Osteocyte (in vitro differentiated cells): ENCODE data around the gene TMEM119. TPM values are rescaled to one million over a fixed set of nuclear protein-coding genes. Genes with fewer than 3 reads are reported as not detected.
"Not testable (repeated sequence)": the region's sequence is repeated elsewhere in the genome, so short reads cannot be mapped to it uniquely, and the experiment has no call there.

Source experiments
- DNase-seq: peaks from one replicate; pipeline ENCODE4 v3.0.0; 2021; ENCODE audit warnings: mixed read lengths; ENCODE audit not compliant: unreplicated experiment; ENCODE audit errors: extremely low spot score
- H3K27ac Mint-ChIP-seq: one replicate; pipeline ENCODE4 v1.8.0; 2021; ENCODE audit warnings: mild to moderate bottlenecking, mixed read lengths; ENCODE audit not compliant: unreplicated experiment
- H3K27me3 Mint-ChIP-seq: one replicate; pipeline ENCODE4 v1.8.0; 2021; ENCODE audit warnings: mixed read lengths; ENCODE audit not compliant: unreplicated experiment
- H3K36me3 Mint-ChIP-seq: one replicate; pipeline ENCODE4 v1.8.0; 2021; ENCODE audit warnings: mixed read lengths; ENCODE audit not compliant: unreplicated experiment
- H3K4me1 Mint-ChIP-seq: one replicate; pipeline ENCODE4 v1.8.0; 2021; ENCODE audit warnings: mixed read lengths; ENCODE audit not compliant: unreplicated experiment
- H3K4me3 Mint-ChIP-seq: one replicate; pipeline ENCODE4 v1.8.0; 2021; ENCODE audit warnings: mild to moderate bottlenecking, moderate library complexity, mixed read lengths; ENCODE audit not compliant: unreplicated experiment
- H3K9me3 Mint-ChIP-seq: one replicate; pipeline ENCODE4 v1.8.0; 2021; ENCODE audit warnings: mixed read lengths; ENCODE audit not compliant: unreplicated experiment
- CTCF ChIP-seq: fragments of 200-600 bp; sonication (generic); IDR thresholded peaks from 2 replicates; pipeline ENCODE4 v1.5.0; 2021; ENCODE audit warnings: antibody characterized with exemption, mild to moderate bottlenecking, moderate library complexity
- total RNA-seq: library from RNA; stranded (reverse); gene quantifications from 2 replicates; pipeline ENCODE4 v1.2.1, GENCODE V29; 2021

TMEM119 gene
- total RNA-seq, 1 donor from 2014 or later = 54.0 TPM

- no peak for TF ChIP-seq CTCF
- DNase-seq = no peak
- no peak overlapping the region for H3K27ac Mint-ChIP-seq
- H3K9me3 Mint-ChIP-seq = no peaks in the 10 kb centered on the region
- no peaks in the 10 kb centered on the region for H3K27me3 Mint-ChIP-seq
- no peak overlapping the region for H3K4me3 Mint-ChIP-seq
- H3K36me3 Mint-ChIP-seq = no peaks in the 10 kb centered on the region
- H3K4me1 Mint-ChIP-seq = peaks cover 25% of the 10 kb centered on the region
Measured at GRCh38 chr12:108592033-108592909, 5.6 kb downstream of the TMEM119 start.

- Mint-ChIP-seq H3K9me3 (no peaks in the 10 kb centered on the region), H3K36me3 (no peaks in the 10 kb centered on the region), H3K4me3 (no peak overlapping the region), H3K4me1 (peaks cover 25% of the 10 kb centered on the region), H3K27ac (no peak overlapping the region), H3K27me3 (no peaks in the 10 kb centered on the region)
- no peak for DNase-seq
- TF ChIP-seq CTCF = no peak
Measured at GRCh38 chr12:108591267-108591980, 6.5 kb downstream of the TMEM119 start.

- H3K27me3 Mint-ChIP-seq, H3K4me3 Mint-ChIP-seq, DNase-seq, H3K27ac Mint-ChIP-seq, H3K9me3 Mint-ChIP-seq, H3K36me3 Mint-ChIP-seq: not testable (repeated sequence)
- peaks cover 25% of the 10 kb centered on the region for H3K4me1 Mint-ChIP-seq
Measured at GRCh38 chr12:108590463-108590862, 7.4 kb downstream of the TMEM119 start.

GRCh38 chr12:108589840-108590229, 8.0 kb downstream of the TMEM119 start:
- TF ChIP-seq CTCF = no peak
- no peak overlapping the region for H3K27ac Mint-ChIP-seq

GRCh38 chr12:108589028-108589839, 8.7 kb downstream of the TMEM119 start:
- no peak overlapping the region for H3K4me3 Mint-ChIP-seq
- DNase-seq = no peak
- H3K9me3 Mint-ChIP-seq = no peaks in the 10 kb centered on the region
- H3K27me3 Mint-ChIP-seq = no peaks in the 10 kb centered on the region
- no peaks in the 10 kb centered on the region for H3K36me3 Mint-ChIP-seq
- no peak for TF ChIP-seq CTCF
- no peak overlapping the region for H3K27ac Mint-ChIP-seq
- peaks cover 28% of the 10 kb centered on the region for H3K4me1 Mint-ChIP-seq

More at GRCh38 chr12:108589840-108590229, 8.0 kb downstream of the TMEM119 start:
- H3K27me3 Mint-ChIP-seq = no peaks in the 10 kb centered on the region
- H3K9me3 Mint-ChIP-seq = no peaks in the 10 kb centered on the region
- peaks cover 25% of the 10 kb centered on the region for H3K4me1 Mint-ChIP-seq
- DNase-seq = no peak
- no peaks in the 10 kb centered on the region for H3K36me3 Mint-ChIP-seq
- H3K4me3 Mint-ChIP-seq = no peak overlapping the region
